Activated CD4-positive, alpha-beta T cell treated with anti-CD3 and anti-CD28 coated beads for 24 hours (primary cell): ENCODE data around the gene NUDT8.

Experiments
- DNase-seq, 2 donors: peaks; one replicate each; pipeline ENCODE4 v3.0.0-alpha.2; 2020; ENCODE audit warnings: low read depth in 2 of 2

The NUDT8 gene, protein sequence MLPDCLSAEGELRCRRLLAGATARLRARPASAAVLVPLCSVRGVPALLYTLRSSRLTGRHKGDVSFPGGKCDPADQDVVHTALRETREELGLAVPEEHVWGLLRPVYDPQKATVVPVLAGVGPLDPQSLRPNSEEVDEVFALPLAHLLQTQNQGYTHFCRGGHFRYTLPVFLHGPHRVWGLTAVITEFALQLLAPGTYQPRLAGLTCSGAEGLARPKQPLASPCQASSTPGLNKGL

DNA sequence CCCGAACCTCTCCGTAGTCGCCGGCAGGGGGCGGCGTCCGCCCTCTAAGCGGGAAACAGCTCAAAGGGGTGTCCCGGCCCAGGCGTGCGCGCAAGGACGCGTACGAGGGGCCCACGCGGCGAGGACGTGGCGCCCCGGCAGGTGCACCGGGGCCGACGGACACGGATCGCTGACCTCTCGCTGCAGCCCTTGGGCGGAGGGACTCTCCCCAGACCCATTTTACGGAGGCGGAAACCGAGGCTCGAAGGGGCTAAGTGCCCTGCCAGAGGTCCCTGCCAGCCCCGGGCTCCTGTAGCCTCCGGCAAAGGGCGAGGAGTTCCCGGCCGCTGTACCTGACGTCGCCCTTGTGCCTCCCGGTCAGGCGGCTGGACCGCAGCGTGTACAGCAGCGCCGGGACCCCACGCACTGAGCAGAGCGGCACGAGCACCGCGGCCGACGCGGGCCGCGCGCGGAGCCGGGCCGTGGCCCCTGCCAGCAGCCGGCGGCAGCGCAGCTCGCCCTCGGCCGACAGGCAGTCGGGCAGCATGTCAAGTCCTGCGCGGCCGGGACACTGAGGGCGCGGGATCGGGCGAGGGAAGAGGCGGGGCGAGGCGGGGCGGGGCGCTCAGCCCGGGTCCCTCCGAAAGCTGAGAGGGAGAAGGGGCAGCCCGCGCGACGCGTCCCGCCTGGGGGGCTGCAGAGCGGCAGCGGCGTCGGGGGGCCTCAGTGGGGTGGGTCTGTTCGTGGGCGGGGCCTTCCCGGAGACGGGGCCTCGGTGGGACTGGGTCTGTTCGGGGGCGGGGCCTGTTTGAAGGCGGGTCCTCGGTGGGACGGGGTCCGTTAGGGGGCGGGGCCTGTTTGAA is at the start of gene NUDT8:
TSS of gene NUDT8 (minus strand) at position 552 of the 842 bp plus-strand sequence. CDS start at position 526, 26 bp downstream.
- DNase-seq, result peak; percentile 80 to 86

DNA sequence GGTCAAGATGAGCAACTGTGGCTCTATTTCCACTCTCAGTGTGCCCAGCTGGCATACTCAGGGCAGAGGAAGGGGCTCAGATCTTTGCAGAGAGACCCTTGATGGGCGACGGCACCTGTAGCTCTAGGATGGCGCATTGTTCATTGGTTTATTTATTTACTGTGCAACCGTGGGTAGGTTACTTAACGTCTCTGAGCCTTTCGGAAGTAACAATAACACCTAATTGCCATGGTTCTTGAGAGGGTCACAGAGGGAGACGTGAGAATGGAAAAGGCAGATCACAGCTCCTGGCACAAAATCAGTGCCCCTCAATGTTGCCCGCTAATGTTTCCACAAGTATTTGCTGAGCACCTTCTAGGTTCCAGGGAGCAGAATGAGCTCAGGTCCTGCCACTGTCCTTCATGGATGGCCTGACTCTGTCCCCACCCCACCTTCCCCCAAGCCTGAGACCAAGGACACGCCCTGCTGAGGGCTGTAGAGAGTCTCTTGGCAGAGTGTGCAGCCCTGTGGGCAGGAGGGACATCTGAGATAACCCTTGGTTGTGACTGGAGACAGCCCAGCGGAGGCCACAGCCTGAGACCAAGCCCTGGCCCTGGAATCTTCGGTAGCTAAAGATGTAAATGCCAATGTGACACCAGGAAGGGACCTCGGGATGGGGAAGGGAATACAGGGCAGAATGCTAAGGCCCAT is 45.5 kb upstream of the NUDT8 start:
- no peak for DNase-seq

DNA sequence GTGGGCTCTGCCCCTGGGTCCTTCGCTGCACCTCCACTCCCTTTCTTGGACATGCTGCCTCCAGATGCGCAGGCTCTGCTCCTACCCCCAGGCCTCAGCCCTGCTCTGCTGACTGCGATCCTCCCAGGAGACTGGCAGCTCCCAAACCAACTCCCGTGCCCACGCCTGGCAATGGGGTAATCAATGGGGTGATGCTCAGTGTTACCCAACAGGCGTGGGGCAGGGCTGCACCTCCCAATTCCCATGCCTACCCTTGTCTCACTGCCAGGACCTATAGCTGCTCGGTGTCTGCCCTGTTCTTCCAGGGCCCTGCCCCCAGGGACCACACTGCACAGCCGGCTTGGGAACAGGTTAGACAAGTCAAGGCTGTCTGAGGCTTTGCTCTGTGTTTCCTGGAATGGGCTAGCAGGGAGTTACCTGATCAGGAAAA is 44.7 kb upstream of the NUDT8 start, which contains the start of gene ALDH3B2:
TSS of gene ALDH3B2 (minus strand) at position 182 of the 430 bp plus-strand sequence. CDS start 7,688 bp downstream, outside the sequence.
- DNase-seq, result no peak

DNA sequence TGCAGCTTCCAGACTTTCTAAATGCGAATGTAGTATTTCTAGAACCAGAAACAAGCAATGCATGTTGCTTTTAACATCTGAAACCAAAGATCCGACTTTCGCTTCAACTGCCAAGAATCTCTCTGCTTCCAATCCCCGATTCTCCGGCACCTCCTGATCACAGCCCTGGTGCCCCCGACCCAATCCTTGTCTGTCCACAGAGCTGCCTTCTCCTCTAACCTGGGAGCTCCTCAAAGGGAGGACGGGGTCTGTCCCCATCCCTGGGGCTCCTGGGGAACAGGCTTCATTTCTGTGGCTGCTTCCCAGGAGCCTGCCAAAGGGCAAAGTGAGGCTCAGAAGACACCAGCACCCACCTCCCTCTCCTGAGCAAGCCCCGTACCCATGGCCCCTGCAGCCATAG is 44.2 kb upstream of the NUDT8 start:
- no peak for DNase-seq

DNA sequence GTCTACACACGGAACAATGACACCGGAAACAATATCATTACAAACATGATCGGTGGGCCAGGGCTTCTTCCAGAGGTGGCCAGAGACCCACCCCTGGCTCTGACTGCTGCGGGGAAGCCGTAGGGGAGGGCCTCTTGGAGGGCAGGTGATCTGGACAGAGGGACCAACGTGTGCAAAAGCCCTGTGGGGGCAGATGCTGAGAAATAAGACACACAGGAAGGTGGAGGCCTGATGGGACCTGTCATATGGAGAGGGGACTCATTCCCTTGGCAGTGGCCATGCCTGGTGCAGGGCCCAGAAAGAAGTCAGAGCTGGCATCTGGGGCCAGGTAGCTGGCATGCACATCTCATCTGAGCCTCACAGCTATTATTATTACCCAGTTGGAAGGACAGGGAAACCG is 43.6 kb upstream of the NUDT8 start:
- no peak for DNase-seq

DNA sequence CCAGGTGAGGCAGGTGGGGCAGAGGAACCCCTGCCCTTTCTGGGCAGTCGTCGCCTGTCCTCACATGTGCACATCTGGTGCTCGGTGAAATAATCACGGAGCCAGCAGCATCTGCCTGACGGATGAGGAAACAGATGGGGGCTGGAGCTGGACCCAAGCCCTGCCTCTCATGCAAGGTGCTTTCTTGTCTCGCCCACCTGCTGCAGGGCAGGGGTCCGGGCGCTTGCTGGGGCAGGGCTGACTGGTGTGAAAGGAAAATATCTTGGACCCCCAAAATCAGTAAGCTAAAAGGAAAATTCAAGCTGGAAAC is 41.4 kb upstream of the NUDT8 start:
- DNase-seq, result no peak

DNA sequence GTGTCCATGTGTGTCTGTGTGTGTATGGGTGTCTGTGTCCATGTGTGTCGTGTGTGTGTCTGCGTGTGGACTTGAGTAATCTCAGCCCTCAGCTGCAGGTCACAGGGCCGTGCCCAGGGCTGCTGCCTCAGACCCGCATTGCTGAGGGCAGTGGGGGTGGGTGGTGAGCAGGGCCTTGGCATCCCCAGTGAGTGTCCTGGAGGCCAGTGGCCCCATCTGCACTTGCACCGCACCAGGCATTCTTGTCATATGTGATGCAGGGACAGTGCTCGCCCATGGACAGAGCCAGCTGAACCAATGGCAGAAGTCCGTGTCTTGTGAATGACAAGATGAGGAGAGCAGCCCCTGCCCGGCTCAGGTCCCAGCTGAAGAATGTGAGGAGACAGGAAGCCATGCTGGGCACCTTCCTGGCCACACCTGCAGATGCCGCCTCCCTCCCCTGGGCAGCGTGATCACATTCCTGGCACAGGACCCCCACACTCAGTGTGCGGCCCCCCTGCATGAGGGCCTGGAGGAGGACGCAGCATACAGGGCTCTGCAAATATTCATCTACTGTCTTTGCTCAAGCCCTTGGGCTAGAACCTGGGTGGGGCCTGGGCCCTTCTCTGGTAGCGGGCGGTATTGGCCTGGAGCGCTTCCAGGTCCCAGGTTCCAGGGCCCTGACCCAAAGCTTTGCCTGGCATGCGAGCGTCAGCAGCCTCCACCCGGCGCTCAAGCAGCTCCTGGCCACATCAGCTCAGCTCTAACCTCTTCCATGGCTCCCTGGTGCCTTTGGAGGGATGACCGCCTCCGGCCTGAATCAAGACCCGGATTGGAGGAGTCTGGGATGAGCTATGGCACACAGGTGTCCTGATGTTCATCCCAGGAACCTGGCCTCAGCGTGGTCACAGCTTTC is 40.8 kb upstream of the NUDT8 start:
- no peak for DNase-seq

DNA sequence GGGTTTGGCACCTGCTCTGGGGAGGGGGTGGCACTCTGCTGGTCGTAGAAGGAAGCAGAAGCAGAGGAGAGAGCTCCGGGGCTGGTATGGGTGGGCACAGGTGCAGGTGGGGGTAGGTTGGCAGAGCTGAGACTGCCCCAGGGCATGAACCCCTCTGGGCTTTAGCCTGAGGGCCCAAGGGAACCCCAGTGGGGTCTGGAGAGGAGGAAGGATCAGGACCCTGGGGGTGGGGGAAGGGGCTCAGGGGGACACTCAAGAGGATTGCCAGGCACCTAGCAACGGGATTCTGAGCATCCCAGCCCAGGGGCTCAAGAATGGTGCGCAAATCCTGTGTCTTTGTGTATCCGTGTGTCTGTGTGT is 38.4 kb upstream of the NUDT8 start:
- no peak for DNase-seq

DNA sequence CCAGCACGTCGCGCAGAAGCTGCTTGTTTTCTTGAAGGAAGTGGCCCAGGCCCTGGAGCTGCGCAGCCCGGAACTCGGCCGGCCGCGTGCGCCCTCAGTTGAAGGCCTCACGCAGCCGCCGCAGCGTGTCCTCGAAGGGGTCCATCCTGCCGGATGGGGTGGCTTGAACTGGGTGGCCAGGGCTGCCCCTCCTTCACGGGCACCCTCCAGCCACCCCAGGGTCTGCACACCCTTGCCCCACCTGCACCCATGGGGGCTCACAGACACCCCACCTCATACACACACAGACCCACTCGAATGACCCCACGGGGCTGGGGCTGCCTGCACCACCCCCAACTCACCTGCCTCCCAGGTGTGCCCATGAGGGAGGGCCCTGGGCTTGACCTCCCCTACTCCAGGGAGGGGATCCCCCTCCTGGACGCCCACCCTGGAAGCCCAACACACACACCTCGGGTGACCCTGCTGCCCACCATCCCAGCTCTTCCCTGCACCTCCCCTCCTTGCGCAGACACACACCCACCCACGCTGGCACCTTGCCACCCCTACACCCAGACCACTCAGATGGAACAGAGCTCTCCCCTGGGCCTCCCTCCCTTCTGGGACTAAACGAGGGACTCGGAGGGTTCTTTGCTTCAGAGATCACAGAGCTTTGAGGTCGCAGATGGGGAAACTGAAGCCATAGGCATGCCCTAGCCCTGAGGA is 37.9 kb upstream of the NUDT8 start:
- no peak for DNase-seq

DNA sequence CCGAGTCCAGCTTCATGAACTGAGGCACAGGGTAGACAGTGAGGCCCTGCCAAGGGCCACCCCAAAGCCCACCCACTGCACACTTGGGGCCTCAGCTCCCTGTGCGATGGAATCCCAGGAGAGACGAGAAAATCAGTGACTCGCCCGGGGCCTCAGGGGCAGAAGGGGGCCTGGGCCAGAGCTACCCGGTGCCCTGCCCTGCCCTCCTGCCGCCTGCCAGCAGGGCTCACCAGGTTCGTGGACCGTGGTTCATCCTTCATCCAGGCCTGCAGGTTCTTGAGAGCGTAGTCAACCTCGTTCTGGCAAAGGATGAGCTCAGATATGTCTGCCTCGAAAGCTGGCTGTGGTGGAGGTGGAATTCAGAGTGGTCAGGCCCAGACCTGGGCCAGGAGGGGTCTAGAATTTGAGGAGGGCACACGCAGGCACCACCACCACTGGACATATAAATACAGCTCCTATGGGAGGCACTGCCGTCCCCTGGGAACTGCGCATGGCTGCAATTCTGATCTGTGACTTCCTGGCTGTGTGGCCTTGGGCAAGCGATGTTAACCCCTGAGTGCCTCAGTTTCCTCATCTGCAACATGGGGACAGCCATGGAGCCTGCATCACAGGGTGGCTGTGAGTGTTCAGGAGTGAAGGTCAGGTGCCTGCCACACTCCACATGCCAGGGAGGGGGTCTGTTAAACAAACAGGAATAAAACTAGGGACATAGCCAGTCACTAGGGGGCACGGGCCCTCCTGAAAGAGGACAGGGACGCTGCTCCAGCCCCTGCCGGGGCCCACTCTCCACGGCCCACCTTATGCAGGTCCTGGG is 37.1 kb upstream of the NUDT8 start:
- DNase-seq, result no peak

DNA sequence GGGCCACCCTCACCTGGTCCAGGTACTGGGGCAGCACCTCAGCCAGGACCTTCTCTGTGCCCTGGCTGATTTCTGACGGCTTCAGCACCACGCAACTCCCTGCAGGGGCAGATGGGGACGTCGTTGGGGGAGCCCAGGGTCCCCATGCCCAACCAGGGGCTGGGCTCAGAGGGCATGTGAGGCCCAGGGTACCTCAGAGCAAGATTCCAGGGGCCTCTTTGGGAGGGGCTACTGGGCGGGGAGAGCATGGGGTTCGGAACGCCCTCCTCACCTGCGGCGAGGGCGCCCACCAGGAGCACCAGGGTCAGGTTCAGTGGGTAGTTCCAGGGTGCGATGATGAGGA is 36.5 kb upstream of the NUDT8 start:
- no peak for DNase-seq

DNA sequence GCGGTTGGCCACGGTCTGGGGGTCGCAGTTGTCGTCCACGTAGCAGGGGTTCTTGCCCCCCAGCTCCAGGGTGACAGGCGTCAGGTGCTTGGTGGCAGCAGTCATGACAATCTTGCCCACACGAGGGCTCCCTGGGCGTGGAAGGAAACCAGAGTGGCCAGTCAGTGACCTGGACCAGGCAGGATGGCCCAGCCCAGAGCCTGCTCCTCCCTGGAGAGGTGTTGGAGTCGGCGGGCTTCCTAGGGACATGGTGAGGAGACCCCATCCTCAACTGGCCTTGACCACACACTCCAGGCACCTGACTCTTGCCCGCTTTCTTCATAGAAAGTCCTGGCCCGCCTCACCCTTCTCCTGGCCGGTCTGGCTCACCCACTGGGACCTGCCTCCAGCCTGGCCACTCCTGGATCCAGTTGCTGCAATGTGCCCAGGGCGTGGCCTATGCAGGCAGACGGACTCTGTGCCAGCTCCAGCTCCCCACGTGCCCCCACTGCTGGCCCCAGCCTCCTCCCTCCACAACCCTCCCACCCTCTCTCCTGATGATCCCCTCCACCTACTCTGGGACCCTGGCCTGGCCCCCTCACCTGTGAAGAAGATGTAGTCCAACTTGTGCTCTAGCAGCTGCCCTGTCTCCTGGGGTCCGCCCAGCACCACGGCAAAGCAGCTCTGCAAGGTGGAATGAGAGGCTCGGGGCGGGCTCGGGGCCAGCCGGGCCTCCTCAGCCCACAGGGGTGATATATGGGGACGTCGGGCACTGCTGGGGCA is 36.0 kb upstream of the NUDT8 start:
- DNase-seq, result no peak

DNA sequence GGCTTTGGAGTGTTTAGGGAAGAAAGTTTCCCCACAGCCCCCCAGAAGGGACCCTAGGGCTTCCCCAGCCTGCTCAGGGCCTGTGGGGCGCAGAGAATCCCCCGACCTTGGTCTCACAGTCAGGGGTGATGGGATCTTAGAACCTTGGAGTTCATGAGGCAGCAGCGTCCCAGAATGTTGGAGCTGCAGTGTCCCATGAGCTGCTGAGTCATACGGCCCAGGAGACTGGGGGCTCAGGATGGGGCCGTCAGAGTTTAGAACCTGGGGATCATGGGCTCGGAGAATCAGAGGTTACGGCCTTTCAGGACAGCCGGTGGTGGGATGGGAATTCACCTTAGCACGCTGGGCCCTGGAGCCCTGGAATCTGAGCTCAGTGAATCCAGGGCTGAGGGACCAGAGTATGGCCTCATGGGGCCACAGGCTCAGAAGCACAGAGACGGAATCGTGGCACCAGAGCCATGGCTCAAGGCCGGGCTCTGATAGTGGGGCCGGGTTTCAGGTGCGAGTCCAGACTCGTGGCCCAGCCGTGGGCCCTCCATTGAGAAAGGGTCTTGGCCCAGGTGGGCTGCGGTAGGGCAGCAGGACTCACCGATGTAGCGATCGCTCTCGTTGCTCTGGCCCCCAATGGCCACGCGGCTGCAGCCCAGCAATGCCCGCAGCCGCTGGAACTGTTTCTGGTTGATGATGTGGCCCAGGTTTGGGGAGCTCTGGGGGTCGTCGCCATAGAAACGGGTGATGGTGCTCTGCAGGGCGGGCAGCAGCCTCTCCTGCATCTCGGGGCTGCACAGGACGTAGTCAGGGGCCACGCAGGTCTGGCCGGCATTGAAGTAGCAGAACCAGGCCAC is 35.2 kb upstream of the NUDT8 start:
- DNase-seq, result no peak

DNA sequence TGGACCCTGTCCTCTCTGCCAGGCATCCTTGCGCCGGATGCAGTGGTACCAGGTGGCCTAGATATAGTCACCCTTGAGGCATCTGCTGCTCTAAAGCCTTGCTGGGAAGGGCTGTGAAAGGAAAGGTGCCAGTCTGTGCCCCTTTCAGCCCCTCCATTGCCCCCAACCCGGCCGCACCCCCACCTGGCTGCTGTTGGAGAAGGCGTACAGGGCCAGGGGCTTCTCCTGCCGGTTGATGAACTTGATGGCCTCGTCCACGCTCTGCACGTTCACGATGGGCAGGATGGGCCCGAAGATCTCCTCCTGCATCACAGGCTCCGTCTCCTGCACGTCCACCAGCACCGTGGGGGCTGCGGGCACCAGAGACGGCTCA is 34.5 kb upstream of the NUDT8 start:
- DNase-seq, result no peak

DNA sequence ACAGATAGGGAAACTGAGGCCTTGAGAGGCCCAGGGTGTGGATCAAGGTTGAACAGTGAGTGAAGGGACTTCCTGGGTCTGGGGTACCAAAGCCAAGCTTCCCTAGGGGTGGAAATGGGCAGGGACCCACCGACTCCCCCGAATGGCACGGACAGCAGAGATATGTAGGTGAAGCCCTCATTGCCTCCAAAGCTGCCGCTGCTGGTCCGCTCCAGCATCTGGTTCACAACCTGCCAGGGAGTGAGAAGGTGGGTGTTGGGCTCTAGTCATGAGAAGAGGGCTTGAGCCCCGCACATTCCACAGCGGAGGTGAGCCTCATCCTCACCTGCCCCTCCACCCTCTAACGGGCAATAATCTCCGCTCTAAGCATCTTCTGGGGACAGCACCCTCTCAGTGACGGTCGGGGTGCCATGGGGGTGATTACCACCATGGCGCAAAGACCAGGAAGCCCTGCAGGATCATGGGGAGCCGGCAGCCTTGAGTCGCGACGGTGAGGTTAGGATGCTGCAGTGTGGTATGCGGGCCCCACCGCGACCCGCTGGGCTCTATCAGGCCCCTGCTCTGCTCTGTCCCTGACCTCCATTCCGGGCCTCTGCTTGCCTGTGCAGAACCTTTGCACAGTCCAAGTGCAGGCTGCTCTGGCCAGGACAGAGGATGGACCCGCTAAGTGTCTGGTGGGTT is 33.9 kb upstream of the NUDT8 start:
- no peak for DNase-seq

DNA sequence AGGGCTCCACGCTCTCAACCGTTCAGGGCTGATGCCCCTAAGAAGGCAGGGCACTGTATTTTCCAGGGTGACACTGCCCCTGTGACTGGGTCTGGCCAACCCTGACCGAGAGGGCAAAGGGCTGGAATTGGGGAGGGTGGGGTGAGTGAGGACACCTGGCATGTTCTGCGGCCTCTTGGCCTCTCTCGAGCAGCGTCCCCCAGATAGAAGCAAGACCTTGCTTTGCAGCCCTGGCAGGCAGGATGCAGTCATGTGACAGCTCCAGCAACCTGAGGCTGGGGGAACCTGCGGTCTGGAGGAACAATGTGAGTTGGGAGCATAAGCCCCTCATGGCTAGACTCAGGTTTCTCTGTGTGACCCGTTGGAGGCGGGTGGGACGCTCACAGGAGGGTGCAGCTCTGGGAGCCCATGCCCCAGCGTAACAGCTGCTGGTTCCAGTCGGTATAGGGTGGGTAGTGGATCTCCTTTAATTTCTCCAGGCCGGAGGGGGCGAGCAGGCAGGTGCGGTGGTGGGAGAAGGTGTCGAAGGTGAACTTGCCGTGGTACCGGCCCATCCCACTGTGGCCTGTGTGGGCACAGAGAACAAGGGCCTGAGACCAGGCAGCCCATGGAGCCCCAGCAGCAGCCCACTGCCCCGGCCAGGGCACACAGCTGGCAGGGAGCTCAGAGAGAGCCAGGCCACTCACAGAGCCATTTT is 33.2 kb upstream of the NUDT8 start:
- DNase-seq, result no peak

DNA sequence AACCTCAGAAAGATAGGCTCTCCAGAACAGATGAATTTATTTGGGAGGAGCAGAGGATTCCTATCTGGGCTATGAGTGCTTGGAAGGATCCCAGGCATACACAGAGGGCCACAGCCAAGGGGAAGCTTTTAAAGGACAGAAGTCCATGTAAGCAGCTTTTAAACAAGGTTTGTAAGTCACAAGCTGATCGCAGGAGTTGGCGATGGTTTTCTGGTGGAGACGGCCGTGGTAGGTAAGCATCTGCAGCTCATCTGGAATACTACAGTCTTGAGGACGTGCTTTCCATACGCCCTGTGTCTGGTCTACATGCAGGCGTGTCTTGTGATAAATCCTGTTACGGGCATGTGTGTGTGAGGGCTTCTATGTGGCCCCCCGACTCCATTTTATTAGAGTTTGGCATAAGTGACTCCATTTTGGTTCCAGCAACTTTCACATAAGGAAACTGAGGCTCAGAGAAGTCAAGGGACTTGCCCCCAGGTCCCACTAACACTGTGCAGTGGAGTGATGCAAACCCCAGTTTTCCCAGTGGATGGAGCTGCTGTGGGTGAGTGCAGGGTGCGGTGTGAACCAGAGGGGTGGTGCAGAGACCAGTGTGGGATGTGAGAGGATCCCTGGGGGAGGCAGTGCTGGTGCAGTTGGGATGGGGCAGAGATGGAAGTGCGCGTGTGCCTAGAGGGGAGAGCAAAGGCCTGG is 32.6 kb upstream of the NUDT8 start:
- no peak for DNase-seq
